CD14-positive monocyte (primary cell): ENCODE measurements around the gene FXYD2. TPM values are rescaled to one million over a fixed set of nuclear protein-coding genes. Genes with fewer than 3 reads are reported as not detected.

Experiments used
- DNase-seq, 3 donors: peaks; one replicate each; pipeline ENCODE4 v3.0.0-alpha.2; 2011 to 2022
- H2AFZ ChIP-seq: 2 replicates; pipeline ENCODE4 v1.6.0; 2012; ENCODE audit warnings: mild to moderate bottlenecking, low read depth, low read length, inconsistent platforms; ENCODE audit not compliant: insufficient read depth, poor library complexity, severe bottlenecking
- H3K27ac ChIP-seq, 2 donors: 1 replicate in 1 of 2; 2 replicates in 1 of 2; pipeline ENCODE4 v1.5.1; 2012 to 2013; ENCODE audit warnings: low read length in 2 of 2, control low read depth in 1 of 2, inconsistent platforms in 1 of 2, low read depth in 1 of 2, mild to moderate bottlenecking in 1 of 2
- H3K27me3 ChIP-seq, 2 donors: one replicate each; pipeline versions ENCODE4 v1.6.0 to v1.6.1; 2011 to 2013; ENCODE audit warnings: low read length in 2 of 2; ENCODE audit not compliant: control insufficient read depth in 2 of 2, insufficient read depth in 2 of 2
- H3K36me3 ChIP-seq, 2 donors: replicated peaks in 1 of 2; 1 replicate in 1 of 2; 2 replicates in 1 of 2; pipeline versions ENCODE4 v1.5.1 to v1.6.1; 2012 to 2013; ENCODE audit warnings: low read length in 2 of 2, control low read depth in 1 of 2, inconsistent platforms in 1 of 2, mild to moderate bottlenecking in 1 of 2; ENCODE audit not compliant: insufficient read depth in 2 of 2, control insufficient read depth in 1 of 2
- H3K4me1 ChIP-seq, 2 donors: 1 replicate in 1 of 2; 2 replicates in 1 of 2; pipeline versions ENCODE4 v1.5.1 to v1.6.1; 2012 to 2013; ENCODE audit warnings: low read length in 2 of 2, control low read depth in 1 of 2, inconsistent platforms in 1 of 2, mild to moderate bottlenecking in 1 of 2, moderate library complexity in 1 of 2; ENCODE audit not compliant: insufficient read depth in 2 of 2, control insufficient read depth in 1 of 2
- H3K4me2 ChIP-seq: replicated peaks from 2 replicates; pipeline ENCODE3; 2012; ENCODE audit warnings: low read length, moderate library complexity, mild to moderate bottlenecking; ENCODE audit not compliant: poor library complexity, severe bottlenecking; ENCODE audit errors: extremely low read depth
- H3K4me3 ChIP-seq, 3 experiments: fragments of 200-600 bp in 1 of 3; sonication (generic) in 1 of 3; replicated peaks in 1 of 3; 1 replicate in 2 of 3; 2 replicates in 1 of 3; pipeline ENCODE4 v1.5.1; 2011 to 2013; ENCODE audit warnings: low read length in 3 of 3, mild to moderate bottlenecking in 3 of 3, control low read depth in 2 of 3, low read depth in 2 of 3, inconsistent platforms in 1 of 3, moderate library complexity in 1 of 3
- H3K79me2 ChIP-seq: 2 replicates; pipeline ENCODE4 v1.6.0; 2012; ENCODE audit warnings: mild to moderate bottlenecking, control low read depth, inconsistent platforms, low read length, moderate library complexity; ENCODE audit not compliant: insufficient read depth
- H3K9ac ChIP-seq: 2 replicates; pipeline ENCODE4 v1.6.0; 2017; ENCODE audit warnings: low read length, mild to moderate bottlenecking; ENCODE audit not compliant: insufficient read depth, poor library complexity, severe bottlenecking
- H3K9me3 ChIP-seq, 2 donors: replicated peaks in 1 of 2; 1 replicate in 1 of 2; 2 replicates in 1 of 2; pipeline versions ENCODE4 v1.5.1 to v1.6.1; 2012 to 2013; ENCODE audit warnings: low read length in 2 of 2, control low read depth in 1 of 2; ENCODE audit not compliant: control insufficient read depth in 1 of 2, insufficient read depth in 1 of 2
- H4K20me1 ChIP-seq: 2 replicates; pipeline ENCODE4 v1.6.0; 2012; ENCODE audit warnings: mild to moderate bottlenecking, low read length, control low read depth, moderate library complexity; ENCODE audit not compliant: insufficient read depth
- H3K27ac Mint-ChIP-seq, 7 donors: one replicate each; pipeline ENCODE4 v1.8.0; 2020; ENCODE audit warnings: mild to moderate bottlenecking in 7 of 7, mixed read lengths in 7 of 7, moderate library complexity in 6 of 7, inconsistent platforms in 2 of 7
- H3K27me3 Mint-ChIP-seq, 3 donors: one replicate each; pipeline ENCODE4 v1.8.0; 2021 to 2022; ENCODE audit warnings: low read depth in 3 of 3, mild to moderate bottlenecking in 3 of 3, mixed read lengths in 3 of 3, moderate library complexity in 3 of 3, inconsistent platforms in 1 of 3
- H3K36me3 Mint-ChIP-seq, 2 donors: one replicate each; pipeline ENCODE4 v1.8.0; 2020; ENCODE audit warnings: mixed read lengths in 2 of 2, inconsistent platforms in 1 of 2, mild to moderate bottlenecking in 1 of 2
- H3K4me1 Mint-ChIP-seq: one replicate; pipeline ENCODE4 v1.8.0; 2020; ENCODE audit warnings: mild to moderate bottlenecking, mixed read lengths
- H3K4me3 Mint-ChIP-seq, 2 donors: one replicate each; pipeline ENCODE4 v1.8.0; 2020; ENCODE audit warnings: mild to moderate bottlenecking in 2 of 2, mixed read lengths in 2 of 2, moderate library complexity in 1 of 2
- H3K9me3 Mint-ChIP-seq, 7 donors: one replicate each; pipeline ENCODE4 v1.8.0; 2020 to 2022; ENCODE audit warnings: mixed read lengths in 7 of 7, mild to moderate bottlenecking in 6 of 7, moderate library complexity in 6 of 7, inconsistent platforms in 2 of 7
- CTCF ChIP-seq: fragments of 200-600 bp; IDR thresholded peaks from one replicate; pipeline ENCODE4 v1.8.0; 2022; ENCODE audit warnings: antibody characterized with exemption, mild to moderate bottlenecking
- WGBS: methylation state at CpG from one replicate; pipeline ENCODE4 v1.1.5; 2013; ENCODE audit warnings: missing lambda C conversion rate; ENCODE audit not compliant: insufficient coverage; 5-methylcytosine and 5-hydroxymethylcytosine counted together
- intact Hi-C, 2 donors: fragments of 100-400 bp; cut with micrococcal nuclease; formaldehyde crosslinking; loops; one replicate each; pipeline versions ENCODE4 v1.15.0 to v1.15.1; 2023
- polyA plus RNA-seq, 3 donors: library from polyadenylated mRNA; depleted of rRNA in 1 of 3; unstranded in 2 of 3; stranded (reverse) in 1 of 3; fragments of 300-500 nt in 2 of 3; fragments of >200 nt in 1 of 3; fragmentation: Illumina TruSeq in 2 of 3; gene quantifications; 1 replicate in 2 of 3; 2 replicates in 1 of 3; pipeline ENCODE4 v1.2.3, GENCODE V29; 2012 to 2021

FXYD2 gene
- polyA plus RNA-seq, 3 donors = 0.96 to 4.4 (median 2.5) TPM

GRCh38 chr11:117799634-117800033, 24.9 kb downstream of the FXYD2 start:
- no peak for DNase-seq
- peaks cover 4 to 6% of the 10 kb centered on the region in 2 donors for H3K36me3 Mint-ChIP-seq
- no peaks in the 10 kb centered on the region for H4K20me1 ChIP-seq
- H3K36me3 ChIP-seq = no peaks in the 10 kb centered on the region
- 78% methylated on average over 5 of the region's 5 CpGs for WGBS
- no peak for TF ChIP-seq CTCF
- no peak overlapping the region for H3K27ac ChIP-seq
- intact Hi-C loops = loop anchor here in 1 of 2 donors (5.0 kb wide), 1 partner anchor 372 kb away; no protein-coding TSS in a partner anchor
- no peak overlapping the region for H3K27ac Mint-ChIP-seq
- peaks cover 55 to 65% (median 59%) of the 10 kb centered on the region in 3 donors for H3K27me3 Mint-ChIP-seq
- H3K27me3 ChIP-seq = peaks cover 43 to 58% of the 10 kb centered on the region in 2 donors
- peaks cover 4 to 6% of the 10 kb centered on the region in 2 donors for H3K4me1 ChIP-seq
- peaks cover 0 to 12% (median 5%) of the 10 kb centered on the region in 7 donors for H3K9me3 Mint-ChIP-seq
- no peak overlapping the region for H3K4me2 ChIP-seq
- H2AFZ ChIP-seq = no peak overlapping the region
- H3K4me3 ChIP-seq = no peak overlapping the region
- no peaks in the 10 kb centered on the region for H3K79me2 ChIP-seq
- peaks cover 0 to 7% of the 10 kb centered on the region in 2 donors for H3K9me3 ChIP-seq
- peaks cover 6% of the 10 kb centered on the region for H3K4me1 Mint-ChIP-seq
- no peak overlapping the region for H3K9ac ChIP-seq
- peak overlapping the region in 1 of 2 donors; percentile 62 for H3K4me3 Mint-ChIP-seq

- Histone ChIP-seq H3K9ac (peak within 1 kb of the TSS; percentile 15), H3K27me3 (peaks cover 55 to 84% of the 10 kb centered on the region in 2 donors), H3K36me3 (no peaks in the 10 kb centered on the region), H3K79me2 (no peaks in the 10 kb centered on the region), H3K27ac (no peak within 1 kb of the TSS), H4K20me1 (no peaks in the 10 kb centered on the region), H3K4me2 (peak within 1 kb of the TSS; percentile 23), H3K9me3 (peaks cover 0 to 7% of the 10 kb centered on the region in 2 donors), H2AFZ (no peak within 1 kb of the TSS), H3K4me1 (peaks cover 0 to 4% of the 10 kb centered on the region in 2 donors), H3K4me3 (no peak within 1 kb of the TSS)
- Mint-ChIP-seq H3K36me3 (peaks cover 0 to 4% of the 10 kb centered on the region in 2 donors), H3K4me3 (peak within 1 kb of the TSS; percentile 27 to 87), H3K27me3 (peaks cover 72 to 88% (median 77%) of the 10 kb centered on the region in 3 donors), H3K4me1 (peaks cover 3% of the 10 kb centered on the region), H3K27ac (peak within 1 kb of the TSS in 1 of 7 donors; percentile 7), H3K9me3 (peaks cover 0 to 12% (median 5%) of the 10 kb centered on the region in 7 donors)
- DNase-seq = no peak
- 7% methylated on average over 65 of the region's 66 CpGs for WGBS
- intact Hi-C loops = loop anchor here in 1 of 2 donors (5.0 kb wide), 1 partner anchor 370 kb away; no protein-coding TSS in a partner anchor
- no peak for TF ChIP-seq CTCF
These were observed 27.5 kb downstream of the FXYD2 start, which contains the start of gene DSCAML1 for GRCh38 chr11:117796872-117797529. Gene DSCAML1, minus strand, starts transcription at chr11:117797216. Its CDS starts 137 bp downstream, at chr11:117797079.
